Activated effector memory CD4-positive, alpha-beta T cell treated with Interleukin-2 at 50 U/mL for 16 hours (primary cell): ENCODE data around the gene NHP2.

Source experiments
- DNase-seq: peaks from one replicate; pipeline ENCODE4 v3.0.0-alpha.2; 2020

The NHP2 gene

DNA sequence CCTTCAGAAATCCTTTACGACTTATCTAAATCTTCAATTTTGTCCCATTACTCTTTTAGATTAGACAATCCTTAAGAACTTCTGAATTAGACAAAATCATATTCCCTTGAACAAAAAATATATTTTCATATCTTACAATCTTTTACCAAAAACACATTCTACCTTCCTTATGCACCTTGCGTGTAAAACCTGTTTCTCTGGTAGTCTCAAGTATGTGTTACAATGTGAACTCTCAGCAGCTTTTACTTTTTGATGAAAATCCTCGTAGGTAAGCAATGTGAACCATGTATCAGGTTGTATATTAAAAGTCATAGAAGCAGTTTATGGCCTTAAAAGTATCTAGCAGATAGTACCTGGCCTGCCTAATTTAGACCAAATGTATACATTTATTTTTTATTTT, 20.8 kb upstream of the NHP2 start:
- no peak for DNase-seq

DNA sequence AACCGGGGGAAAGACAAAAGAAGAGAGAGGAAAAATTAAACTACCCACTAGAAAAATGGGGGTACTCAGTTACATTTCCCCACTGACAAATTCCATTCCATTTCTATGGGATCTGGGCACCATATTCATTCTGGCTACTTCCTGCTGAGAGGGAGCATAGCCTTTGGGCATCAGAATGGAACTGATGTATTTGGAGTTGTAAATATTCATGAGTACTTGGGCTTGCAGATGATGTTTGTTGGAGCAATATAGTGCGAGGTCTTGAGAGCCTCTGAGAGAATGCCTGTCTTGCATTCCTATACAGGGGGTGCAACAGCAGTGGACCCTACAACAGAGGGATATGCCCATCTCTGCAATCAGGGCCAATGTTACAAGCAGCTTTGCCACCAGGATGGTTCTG, 16.8 kb upstream of the NHP2 start:
- no peak for DNase-seq

- no peak for DNase-seq
These were observed 11.9 kb upstream of the NHP2 start for GRCh38 chr5:178165581-178165980.

GRCh38 chr5:178163772-178164735, 10.4 kb upstream of the NHP2 start:
- DNase-seq = peak; percentile 85

DNA sequence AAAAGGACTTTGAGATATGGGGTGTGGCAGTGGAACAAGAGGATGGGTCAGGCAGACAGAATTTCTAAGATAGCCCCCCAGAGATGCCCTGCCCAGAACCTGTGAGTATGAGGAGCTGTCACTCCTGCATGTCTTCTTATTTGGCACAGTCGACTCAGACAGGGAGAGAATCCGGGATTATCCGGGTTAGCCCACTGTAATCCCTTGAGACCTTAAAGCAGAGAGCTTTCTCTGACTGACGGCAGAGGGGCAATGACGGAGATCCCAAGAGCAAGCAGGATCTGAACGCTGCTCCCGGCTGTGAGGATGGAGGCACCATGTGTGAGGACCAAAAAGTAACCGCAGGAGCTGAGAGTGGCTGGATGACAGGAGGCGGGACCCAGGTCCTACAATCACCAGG, 8.8 kb upstream of the NHP2 start:
- DNase-seq = no peak

DNA sequence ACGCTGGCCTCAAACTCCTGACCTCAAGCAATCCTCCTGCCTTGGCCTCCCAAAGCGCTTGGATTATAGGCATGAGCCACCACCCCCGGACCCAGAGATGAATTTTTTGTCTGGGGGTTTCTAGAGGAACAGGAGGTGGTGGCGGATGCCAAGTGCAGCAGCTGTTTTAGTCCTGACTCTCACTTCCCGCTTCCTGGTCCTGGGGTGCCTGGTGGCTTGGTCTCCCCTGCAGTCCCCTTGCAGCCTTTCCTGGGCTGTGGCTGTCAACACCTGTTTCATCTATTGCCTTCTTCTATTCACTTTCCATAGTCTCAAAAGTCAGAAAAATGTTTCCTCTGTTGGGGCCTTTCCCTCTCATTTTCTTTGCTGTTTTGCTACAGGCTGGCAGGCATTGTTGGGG, 6.5 kb upstream of the NHP2 start:
- DNase-seq = no peak

DNA sequence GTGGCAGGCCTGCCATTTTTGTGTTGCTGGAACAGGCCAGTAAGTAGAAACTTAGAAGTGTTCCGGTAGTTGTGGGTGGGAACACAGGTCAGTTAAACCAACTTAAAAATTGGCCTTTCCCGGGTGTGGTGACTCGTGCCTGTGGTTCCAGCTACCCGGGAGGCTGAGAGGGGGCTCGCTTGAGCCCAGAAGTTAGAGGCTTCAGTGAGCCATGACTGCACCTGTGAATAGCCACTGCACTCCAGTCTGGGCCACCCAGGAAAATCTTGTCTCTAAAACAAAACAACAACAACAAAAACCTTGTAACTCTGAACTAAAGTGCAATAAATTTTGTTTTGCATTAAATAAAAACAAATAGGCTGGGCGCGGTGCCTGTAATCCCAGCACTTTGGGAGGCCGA, 1.4 kb upstream of the NHP2 start:
- no peak for DNase-seq

DNA sequence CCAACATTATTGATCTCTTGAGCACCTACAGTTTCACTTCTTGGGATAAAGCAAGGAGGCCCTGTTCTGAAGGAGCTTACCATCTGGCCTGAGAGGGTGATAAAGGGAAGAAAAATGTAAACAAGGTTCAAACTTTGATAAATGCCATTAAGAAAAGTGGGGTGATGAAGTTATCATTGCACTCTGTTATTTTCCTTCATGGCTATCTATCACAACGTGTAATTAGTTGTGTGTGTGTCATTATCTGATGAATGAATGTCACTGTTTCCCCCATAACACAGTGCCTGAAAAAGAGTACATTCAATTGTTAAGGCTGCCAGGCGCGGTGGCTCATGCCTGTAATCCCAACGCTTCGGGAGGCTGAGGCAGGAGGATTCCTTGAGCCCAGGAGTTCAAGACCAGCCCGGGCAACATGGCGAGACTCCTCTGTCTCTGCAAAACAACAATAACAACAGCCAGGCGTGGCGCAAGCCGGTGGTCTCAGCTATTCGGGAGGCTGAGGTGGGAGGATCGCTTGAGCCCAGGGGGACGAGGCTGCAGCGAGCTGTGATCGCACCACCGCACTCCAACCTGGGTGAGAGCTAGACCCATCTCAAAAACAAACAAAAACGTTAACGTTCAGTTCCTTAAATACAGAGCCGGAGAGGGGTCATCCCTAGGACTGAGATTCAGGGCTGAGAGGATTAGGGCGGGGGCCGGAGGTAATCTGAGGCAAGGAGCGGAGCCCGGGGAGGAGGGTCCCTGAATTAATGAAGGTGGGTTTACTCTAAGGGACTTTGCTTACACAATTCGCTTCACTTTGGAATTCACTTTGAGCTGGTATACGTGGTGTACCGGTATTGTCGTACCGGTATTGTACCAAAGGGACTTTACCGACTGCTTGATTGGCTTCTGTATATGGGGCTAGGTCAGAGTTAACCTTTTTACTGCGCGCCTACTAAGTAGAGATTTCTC, 917 bp downstream of the NHP2 start:
- DNase-seq = no peak

DNA sequence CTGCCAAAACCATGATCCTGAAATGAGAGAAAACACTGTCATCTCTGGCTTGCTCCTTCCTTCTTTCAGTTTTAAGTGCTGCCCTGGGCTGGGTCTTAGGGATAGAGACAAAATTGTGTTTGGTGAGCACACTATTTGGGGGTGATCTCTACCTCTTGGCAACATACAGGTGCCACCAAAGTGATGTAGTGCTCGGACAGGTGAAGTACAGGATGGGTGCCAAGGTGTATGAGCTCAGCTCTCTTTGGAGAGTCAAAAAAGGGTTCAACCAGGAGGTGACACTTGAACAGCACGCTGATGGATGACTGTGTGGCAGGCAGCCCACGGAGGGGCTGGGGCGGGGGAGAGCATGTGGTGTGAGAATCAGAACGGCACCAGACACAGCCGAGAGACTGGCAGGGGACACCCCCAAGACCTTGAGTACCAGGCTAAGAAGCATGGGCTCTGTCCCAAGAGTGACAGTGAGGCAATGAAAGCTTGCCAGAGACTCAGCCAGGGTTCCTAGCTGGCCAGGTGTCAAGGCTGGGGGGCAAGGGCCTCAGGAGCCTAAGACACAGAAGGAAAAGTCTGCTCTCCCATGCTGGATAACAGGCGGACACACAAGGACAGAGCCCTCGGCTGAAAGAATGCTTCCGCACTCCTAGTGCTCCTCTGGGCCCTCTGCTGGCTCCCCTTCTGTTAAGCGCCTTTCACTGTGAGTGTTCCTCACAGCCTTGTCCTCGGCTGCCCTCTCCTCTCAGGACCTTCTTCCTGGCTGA, 2.5 kb downstream of the NHP2 start:
- no peak for DNase-seq

DNA sequence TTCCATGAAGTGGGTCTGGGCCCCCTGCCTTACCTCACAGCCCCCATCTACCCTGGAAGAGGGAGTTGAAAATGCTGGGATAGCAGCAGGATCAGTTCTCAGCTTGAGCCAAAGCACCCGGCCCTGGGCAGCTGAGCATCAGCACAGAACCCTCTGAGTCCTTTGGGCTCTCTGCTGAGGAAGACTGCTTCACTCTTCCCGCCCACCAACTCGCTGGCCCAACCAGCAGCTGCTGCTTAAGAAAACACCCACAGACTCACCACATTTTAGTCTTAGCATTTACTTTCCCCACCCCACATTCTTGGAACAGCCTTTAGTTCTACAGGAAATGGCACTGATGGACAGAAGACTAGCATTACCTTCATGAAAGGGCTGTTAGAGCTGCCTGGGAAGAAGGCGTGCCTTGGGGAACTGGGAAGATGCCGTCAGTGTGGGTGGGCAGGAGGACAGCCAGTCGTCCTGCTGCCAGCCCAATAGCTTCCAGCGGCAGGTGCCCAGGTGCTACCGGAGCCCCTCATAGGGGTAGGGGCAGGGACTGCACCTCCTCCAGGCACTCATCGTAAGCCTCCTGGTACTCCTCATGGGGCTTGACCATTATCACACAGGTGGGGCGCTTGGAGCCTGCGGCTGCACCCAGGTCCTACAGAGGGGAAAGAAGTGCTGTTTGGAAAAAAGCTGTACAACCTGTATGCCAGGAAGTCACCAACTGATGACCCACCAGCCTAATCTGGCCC, 4.3 kb downstream of the NHP2 start:
- DNase-seq = no peak

DNA sequence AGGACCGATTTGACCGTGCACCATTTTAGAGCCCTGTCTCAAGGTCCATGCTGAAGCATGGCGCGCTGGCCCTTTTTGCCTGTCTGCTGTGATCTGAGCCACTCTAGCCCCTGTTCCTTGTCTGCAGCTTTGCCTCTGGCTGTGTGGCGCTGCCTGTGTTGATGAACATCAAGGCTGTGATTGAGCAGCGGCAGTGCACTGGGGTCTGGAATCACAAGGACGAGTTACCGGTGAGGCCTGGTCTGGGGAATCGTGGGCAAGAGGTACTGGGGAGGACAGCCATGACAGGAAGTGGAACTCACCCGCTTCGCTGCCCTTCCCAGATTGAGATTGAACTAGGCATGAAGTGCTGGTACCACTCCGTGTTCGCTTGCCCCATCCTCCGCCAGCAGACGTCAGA, 6.3 kb downstream of the NHP2 start:
- no peak for DNase-seq

DNA sequence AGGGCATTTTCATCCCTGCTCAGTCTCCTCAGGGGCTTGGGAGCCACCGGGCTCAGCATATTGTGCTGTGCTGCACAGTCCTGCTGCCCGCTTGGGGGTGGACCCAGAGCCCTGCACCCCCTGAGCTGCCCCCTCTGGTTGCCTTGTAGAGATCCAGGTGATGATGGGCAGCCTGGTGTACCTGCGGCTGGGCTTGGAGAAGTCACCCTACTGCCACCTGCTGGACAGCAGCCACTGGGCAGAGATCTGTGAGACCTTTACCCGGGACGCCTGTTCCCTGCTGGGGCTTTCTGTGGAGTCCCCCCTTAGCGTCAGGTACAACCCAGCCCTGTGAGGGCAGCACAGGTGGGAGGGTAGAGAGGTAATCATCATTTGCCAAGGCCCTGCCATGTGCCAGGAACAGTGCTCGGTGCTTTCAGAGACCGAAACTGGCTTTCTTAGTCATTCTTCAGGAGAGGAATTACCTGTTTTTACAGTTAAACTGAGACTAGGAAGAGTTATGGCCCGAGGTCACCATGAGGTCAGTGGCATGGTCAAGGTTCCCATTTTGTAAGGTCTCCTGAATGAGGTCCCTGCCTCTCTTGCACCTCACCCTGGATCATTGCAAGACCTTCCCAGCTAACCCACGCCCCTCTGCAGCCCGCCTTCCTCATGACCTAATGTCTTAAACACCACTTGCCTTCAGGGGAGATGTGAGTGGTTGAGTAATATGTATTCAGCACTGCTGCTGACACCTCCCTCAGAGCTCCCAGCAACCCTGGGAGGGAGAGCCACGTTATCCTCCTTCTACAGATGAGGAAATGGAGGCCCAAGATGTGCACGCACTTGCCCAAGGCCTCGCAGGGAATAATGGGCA, 7.5 kb downstream of the NHP2 start:
- peak; percentile 61 for DNase-seq

DNA sequence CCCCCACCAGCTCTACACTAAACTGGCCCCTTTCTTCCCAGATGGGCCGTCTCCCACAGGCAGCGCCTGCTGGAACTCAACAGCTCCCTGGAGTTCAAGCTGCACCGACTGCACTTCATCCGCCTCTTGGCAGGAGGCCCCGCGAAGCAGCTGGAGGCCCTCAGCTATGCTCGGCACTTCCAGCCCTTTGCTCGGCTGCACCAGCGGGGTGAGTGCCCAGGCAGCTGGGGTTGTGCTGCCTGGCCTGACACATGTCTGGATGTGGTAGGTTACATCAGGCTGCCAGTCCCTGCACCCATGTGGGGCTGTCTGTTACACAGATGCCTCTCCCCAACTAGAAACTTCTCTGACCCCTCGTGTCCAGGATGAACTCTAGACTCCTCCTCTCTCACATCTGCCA, 9.8 kb downstream of the NHP2 start:
- no peak for DNase-seq

GRCh38 chr5:178143246-178143645, 10.4 kb downstream of the NHP2 start:
- DNase-seq = no peak

DNA sequence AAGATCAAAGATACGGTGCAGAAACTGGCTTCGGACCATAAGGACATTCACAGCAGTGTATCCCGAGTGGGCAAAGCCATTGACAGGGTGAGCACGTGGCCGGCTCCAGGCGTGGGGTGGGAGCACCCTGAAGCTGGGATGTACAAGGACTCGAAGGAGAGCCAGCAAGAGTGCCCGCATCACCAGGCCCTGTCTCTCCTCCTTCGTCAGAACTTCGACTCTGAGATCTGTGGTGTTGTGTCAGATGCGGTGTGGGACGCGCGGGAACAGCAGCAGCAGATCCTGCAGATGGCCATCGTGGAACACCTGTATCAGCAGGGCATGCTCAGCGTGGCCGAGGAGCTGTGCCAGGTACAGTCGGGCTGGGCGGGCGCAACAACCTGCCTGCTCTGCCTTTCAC, 11.0 kb downstream of the NHP2 start:
- no peak for DNase-seq

- no peak for DNase-seq
These were observed 12.1 kb downstream of the NHP2 start for GRCh38 chr5:178141550-178141949.

DNA sequence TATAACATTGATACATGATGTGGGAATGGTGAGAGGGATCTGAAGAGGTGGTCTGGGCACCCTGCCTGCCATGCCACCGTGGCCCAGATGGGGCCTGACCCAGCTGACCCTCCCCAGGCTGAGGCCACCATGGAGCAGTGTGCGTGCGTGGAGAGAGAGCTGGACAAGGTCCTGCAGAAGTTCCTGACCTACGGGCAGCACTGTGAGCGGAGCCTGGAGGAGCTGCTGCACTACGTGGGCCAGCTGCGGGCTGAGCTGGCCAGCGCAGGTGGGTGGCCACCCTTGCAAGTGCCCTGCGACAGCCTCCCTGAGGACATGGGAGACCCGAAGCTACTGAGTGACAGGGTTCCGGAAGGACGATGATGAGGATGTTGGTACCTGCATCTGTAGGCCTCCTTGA, 15.7 kb downstream of the NHP2 start:
- DNase-seq = no peak

DNA sequence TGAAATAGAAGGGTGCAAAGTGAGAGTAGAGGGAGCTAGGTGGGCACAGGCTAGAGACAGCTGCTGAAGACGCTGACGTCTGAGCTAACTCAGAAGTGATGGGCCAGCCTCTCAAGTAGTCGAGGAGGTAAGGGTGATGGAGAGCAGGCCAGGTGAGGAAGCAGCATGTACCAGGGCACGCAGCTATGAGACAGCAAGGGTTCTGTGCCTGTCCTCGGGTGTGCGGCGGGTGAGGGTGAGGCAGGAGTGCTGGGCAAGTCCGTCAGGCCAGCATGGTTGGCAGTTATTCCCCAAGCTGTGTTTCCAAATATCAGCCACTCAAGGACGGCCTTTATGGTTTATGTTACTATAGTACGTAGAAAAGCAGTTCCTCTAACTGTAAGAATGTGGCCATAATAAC, 16.7 kb downstream of the NHP2 start:
- DNase-seq = no peak

DNA sequence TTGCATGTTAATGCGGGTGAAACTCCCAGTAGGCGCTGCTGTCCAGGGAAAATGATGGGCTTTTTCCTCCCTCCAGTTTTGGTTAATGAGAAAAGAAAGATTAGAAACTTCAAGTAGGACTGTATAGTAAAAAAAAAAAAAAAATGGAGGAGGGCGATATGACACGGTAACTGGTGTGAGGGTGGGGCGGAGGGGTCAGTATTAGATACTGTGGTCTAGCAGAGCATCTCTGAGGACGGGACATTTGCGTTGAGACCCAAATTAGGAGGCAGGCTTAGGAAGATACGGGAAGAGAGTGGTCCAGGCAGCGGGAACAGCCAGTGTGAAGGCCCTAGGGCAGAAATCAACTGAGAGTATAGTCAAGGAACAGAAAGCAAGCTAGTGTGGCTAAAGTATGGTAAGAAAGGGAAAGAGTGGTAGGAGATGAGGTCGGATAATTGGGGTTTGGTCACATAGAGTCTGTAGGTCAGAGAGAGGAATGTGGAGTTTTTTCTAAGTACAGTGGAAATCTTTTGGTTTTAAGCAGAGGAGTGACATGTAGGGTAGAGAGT, 22.2 kb downstream of the NHP2 start:
- no peak for DNase-seq

GRCh38 chr5:178130576-178131445, 22.9 kb downstream of the NHP2 start, which contains the start of gene RMND5B:
TSS of gene RMND5B (plus strand) at chr5:178131014. CDS start at chr5:178138120, 7,106 bp downstream.
- peak; percentile 73 for DNase-seq
